ENCODE data around the gene CBY2.

CBY2 gene

GRCh38 chr13:45700971-45701900, 884 bp upstream of the CBY2 start:
- DNase-seq (ENCODE audit: low spot score) = peak; percentile 29
- TF ChIP-seq, protein P1, sequence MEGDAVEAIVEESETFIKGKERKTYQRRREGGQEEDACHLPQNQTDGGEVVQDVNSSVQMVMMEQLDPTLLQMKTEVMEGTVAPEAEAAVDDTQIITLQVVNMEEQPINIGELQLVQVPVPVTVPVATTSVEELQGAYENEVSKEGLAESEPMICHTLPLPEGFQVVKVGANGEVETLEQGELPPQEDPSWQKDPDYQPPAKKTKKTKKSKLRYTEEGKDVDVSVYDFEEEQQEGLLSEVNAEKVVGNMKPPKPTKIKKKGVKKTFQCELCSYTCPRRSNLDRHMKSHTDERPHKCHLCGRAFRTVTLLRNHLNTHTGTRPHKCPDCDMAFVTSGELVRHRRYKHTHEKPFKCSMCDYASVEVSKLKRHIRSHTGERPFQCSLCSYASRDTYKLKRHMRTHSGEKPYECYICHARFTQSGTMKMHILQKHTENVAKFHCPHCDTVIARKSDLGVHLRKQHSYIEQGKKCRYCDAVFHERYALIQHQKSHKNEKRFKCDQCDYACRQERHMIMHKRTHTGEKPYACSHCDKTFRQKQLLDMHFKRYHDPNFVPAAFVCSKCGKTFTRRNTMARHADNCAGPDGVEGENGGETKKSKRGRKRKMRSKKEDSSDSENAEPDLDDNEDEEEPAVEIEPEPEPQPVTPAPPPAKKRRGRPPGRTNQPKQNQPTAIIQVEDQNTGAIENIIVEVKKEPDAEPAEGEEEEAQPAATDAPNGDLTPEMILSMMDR (IDR thresholded peaks at IDR 0.05; ENCODE audit: borderline replicate concordance, control extremely low read depth, extremely low read depth, insufficient read depth, missing control alignments) = no peak
- in situ Hi-C loops (cut with MboI; ENCODE audit: low sequenced_read_pairs, unreplicated experiment) = loop anchor here (25.0 kb wide), 1 partner anchor 339 kb away; no protein-coding TSS in a partner anchor

DNA sequence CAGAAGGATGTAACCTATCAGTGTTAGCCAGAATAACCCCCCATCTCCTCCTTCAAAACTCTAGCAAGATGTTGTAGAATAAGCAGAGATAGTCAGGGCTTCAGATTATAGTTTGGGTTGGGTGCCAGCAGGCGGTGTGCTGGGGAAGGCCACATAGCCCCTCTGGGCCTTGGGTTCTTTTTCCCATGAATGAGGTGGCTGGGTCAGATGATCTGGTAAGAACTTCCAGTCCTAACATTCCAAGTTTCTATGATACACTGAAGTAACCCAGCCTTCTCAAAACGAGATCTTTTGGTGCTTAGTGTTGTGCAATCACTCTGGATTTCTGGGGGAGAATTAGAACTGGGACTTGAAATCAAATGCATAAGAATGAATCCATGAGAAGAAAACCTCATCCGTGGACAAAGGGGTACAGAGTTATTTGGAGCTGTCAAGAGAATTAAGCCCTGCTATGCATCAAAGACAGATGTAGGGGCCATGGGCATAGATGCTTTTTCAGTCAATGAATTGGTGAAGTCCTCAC, 810 bp downstream of the CBY2 start:
- in situ Hi-C loops (cut with MboI; ENCODE audit: low sequenced_read_pairs, unreplicated experiment) = loop anchor here (25.0 kb wide), 1 partner anchor 341 kb away; no protein-coding TSS in a partner anchor
- TF ChIP-seq, protein P1 (IDR thresholded peaks at IDR 0.05; ENCODE audit: borderline replicate concordance, control extremely low read depth, extremely low read depth, insufficient read depth, missing control alignments) = no peak
- no peak for DNase-seq (ENCODE audit: low spot score)

GRCh38 chr13:45704211-45704739, 2.2 kb downstream of the CBY2 start:
- in situ Hi-C loops (cut with MboI; ENCODE audit: low sequenced_read_pairs, unreplicated experiment) = loop anchor here (25.0 kb wide), 1 partner anchor 342 kb away; no protein-coding TSS in a partner anchor
- TF ChIP-seq, protein P1 (IDR thresholded peaks at IDR 0.05; ENCODE audit: borderline replicate concordance, control extremely low read depth, extremely low read depth, insufficient read depth, missing control alignments) = no peak
- no peak for DNase-seq (ENCODE audit: low spot score)

DNA sequence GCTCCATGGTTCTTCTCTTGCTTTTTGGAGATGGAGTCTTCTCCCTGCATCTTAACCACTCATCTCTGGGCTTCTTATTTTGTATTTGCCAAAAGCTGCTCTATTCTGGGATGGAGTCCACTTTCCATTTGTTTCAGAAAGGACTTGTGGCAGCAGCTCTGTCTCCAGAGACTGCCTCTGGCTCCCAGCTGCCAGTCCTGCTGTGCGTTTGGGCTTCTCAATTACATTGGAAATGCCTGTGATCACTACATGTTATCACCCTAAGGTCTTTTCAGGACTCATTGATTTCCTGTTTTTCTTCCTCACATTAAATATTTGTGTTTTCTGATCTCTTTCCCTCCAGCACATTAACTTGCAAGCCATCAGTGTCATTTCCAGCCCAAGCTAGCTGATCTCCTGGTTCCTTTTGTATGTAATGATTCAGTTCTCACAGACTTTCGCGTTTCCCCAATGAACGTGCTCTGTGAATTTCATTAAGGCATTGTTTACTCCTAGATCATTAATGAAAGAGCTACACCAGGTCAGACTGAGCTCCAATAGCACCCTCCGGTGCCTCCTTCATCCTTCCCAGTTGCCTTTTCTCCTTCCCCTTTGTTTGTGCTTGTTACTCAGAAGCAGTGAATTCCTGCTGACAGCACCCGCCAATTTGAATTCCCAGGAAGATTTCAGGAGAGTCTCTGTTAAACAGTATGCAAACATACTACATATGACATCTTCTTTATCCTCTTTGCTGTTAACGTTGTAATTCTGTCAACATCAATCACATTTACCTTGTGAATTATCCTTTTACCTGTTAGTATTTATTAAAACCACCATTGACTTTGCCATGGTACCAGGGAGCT, 3.0 kb downstream of the CBY2 start:
- in situ Hi-C loops (cut with MboI; ENCODE audit: low sequenced_read_pairs, unreplicated experiment) = loop anchor here (25.0 kb wide), 1 partner anchor 343 kb away; no protein-coding TSS in a partner anchor
- TF ChIP-seq, protein P1 (IDR thresholded peaks at IDR 0.05; ENCODE audit: borderline replicate concordance, control extremely low read depth, extremely low read depth, insufficient read depth, missing control alignments) = no peak
- no peak for DNase-seq (ENCODE audit: low spot score)

DNA sequence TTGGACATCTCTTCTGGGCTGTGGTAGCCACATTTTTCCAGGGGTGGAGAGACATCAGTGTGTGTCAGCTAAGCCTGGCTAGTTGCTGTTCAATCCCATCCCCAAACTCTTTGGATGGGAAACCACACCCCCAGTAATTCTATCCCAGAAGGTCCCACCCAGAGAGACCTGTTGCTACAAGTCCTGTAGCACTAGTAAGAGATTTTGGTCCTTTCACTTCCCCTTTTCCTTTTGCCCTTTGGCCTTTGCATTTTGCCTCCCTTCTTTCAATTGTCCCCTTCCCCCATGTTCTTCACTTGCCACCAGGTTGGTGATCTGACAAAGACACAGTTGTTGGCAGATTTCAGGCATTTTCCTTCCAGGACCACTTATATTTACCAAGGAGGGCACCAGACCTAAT, 3.8 kb downstream of the CBY2 start:
- TF ChIP-seq, protein P1 (IDR thresholded peaks at IDR 0.05; ENCODE audit: borderline replicate concordance, control extremely low read depth, extremely low read depth, insufficient read depth, missing control alignments) = no peak
- in situ Hi-C loops (cut with MboI; ENCODE audit: low sequenced_read_pairs, unreplicated experiment) = loop anchor here (25.0 kb wide), 1 partner anchor 344 kb away; no protein-coding TSS in a partner anchor
- DNase-seq (ENCODE audit: low spot score) = peak; percentile 28
